Right ventricle myocardium inferior (tissue), 1 donor: ENCODE measurements around the gene USP17L10. TPM values are rescaled to one million over a fixed set of nuclear protein-coding genes. Genes with fewer than 3 reads are reported as not detected.

Experiments used
- total RNA-seq: library from RNA; stranded (reverse); fragmentation: NEBNext Ultra II Directional; extraction: Animal tissue kit (Norgen Biotek cat#: 25700); gene quantifications from one replicate; pipeline ENCODE4 v1.2.1, GENCODE V29; 2021
- donor health status: DM: no; HTN: yes; CAD: no; lungs with severe emphysema.

USP17L10 gene
- total RNA-seq, 1 donor from 2014 or later, result not detected

Other genes starting within 250 kb of the USP17L10 start
- gene FAM90A26, start 40.2 kb upstream of the USP17L10 start, total RNA-seq, result not detected
- gene USP17L11, start 4.7 kb downstream of the USP17L10 start, total RNA-seq, result not detected
- not detected for gene USP17L12, start 9.5 kb downstream of the USP17L10 start, total RNA-seq
- not detected for gene USP17L13, start 14.2 kb downstream of the USP17L10 start, total RNA-seq
- not detected for gene USP17L15, start 23.7 kb downstream of the USP17L10 start, total RNA-seq
- gene USP17L17, start 33.2 kb downstream of the USP17L10 start, total RNA-seq, result not detected
- gene USP17L18, start 38.0 kb downstream of the USP17L10 start, total RNA-seq, result not detected
- not detected for gene USP17L19, start 42.7 kb downstream of the USP17L10 start, total RNA-seq
- gene USP17L20, start 47.5 kb downstream of the USP17L10 start, total RNA-seq, result not detected
- not detected for gene USP17L21, start 52.2 kb downstream of the USP17L10 start, total RNA-seq
- not detected for gene USP17L22, start 57.0 kb downstream of the USP17L10 start, total RNA-seq
- not detected for gene USP17L24, start 114.5 kb downstream of the USP17L10 start, total RNA-seq
- gene USP17L25, start 119.3 kb downstream of the USP17L10 start, total RNA-seq, result not detected
- gene USP17L26, start 124.0 kb downstream of the USP17L10 start, total RNA-seq, result not detected
- not detected for gene USP17L5, start 128.7 kb downstream of the USP17L10 start, total RNA-seq
- gene USP17L27, start 133.5 kb downstream of the USP17L10 start, total RNA-seq, result not detected
- not detected for gene USP17L28, start 138.2 kb downstream of the USP17L10 start, total RNA-seq
- gene USP17L29, start 143.0 kb downstream of the USP17L10 start, total RNA-seq, result not detected
- gene USP17L30, start 152.5 kb downstream of the USP17L10 start, total RNA-seq, result not detected
- gene DEFB131A, start 233.8 kb downstream of the USP17L10 start, total RNA-seq, result not detected